ENCODE results near the gene SUSD6. TPM values are rescaled to one million over a fixed set of nuclear protein-coding genes. Genes with fewer than 3 reads are reported as not detected.
A peak's percentile ranks its signal among the peaks of the same experiment; 100 is the strongest.

Gene SUSD6
- total and polyA plus RNA-seq, 4 donors: 16.0 to 75.1 (median 61.0) TPM

DNA sequence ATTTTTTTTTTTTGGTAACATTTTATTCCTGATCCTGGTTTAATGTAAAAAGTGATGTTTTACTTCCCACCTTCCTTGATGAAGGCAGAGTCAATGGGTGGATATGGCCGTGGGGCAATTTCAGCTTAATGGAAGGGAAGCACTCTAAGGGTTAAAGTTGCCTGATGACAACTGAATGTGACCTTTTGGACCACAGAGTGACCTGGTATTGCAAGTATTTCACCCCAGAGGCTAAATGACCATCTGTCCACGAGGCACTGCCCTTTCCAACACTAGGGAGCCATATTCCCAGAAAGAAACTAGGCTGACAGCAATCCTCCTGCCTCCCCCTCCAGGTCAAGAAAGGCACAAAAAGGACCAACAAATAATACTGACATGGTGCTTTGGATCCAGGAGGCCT is 41.5 kb upstream of the SUSD6 start:
- peaks cover 0 to 12% (median 0%) of the 10 kb centered on the region in 4 donors for H3K9me3 ChIP-seq (ENCODE audit: control insufficient read depth in 4 of 4, insufficient read depth in 3 of 4, low read length in 3 of 4)
- no peak for ATAC-seq (ENCODE audit: insufficient read depth, low FRiP score)
- peaks cover 0 to 30% (median 7%) of the 10 kb centered on the region in 5 donors for H3K4me1 ChIP-seq (ENCODE audit: control insufficient read depth in 5 of 5, insufficient read depth in 5 of 5, low read length in 5 of 5)
- 56% methylated on average over 2 of the region's 2 CpGs for WGBS, 2 donors
- H3K4me3 ChIP-seq: no peak overlapping the region
- TF ChIP-seq, protein P1, sequence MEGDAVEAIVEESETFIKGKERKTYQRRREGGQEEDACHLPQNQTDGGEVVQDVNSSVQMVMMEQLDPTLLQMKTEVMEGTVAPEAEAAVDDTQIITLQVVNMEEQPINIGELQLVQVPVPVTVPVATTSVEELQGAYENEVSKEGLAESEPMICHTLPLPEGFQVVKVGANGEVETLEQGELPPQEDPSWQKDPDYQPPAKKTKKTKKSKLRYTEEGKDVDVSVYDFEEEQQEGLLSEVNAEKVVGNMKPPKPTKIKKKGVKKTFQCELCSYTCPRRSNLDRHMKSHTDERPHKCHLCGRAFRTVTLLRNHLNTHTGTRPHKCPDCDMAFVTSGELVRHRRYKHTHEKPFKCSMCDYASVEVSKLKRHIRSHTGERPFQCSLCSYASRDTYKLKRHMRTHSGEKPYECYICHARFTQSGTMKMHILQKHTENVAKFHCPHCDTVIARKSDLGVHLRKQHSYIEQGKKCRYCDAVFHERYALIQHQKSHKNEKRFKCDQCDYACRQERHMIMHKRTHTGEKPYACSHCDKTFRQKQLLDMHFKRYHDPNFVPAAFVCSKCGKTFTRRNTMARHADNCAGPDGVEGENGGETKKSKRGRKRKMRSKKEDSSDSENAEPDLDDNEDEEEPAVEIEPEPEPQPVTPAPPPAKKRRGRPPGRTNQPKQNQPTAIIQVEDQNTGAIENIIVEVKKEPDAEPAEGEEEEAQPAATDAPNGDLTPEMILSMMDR (IDR thresholded peaks at IDR 0.05; ENCODE audit: control extremely low read depth, extremely low read depth): no peak
- H3K36me3 ChIP-seq (ENCODE audit: control insufficient read depth in 4 of 4, insufficient read depth in 4 of 4, low read length in 4 of 4): no peaks in the 10 kb centered on the region
- peaks cover 20 to 77% (median 73%) of the 10 kb centered on the region in 3 donors for H3K27me3 ChIP-seq (ENCODE audit: control insufficient read depth in 3 of 3, insufficient read depth in 3 of 3, low read length in 2 of 3)
- DNase-seq: no peak
- no peak overlapping the region for H3K9ac ChIP-seq (ENCODE audit: insufficient read depth in 1 of 2, low read length in 2 of 2)
- no peak overlapping the region for H3K27ac ChIP-seq (ENCODE audit: low read depth in 1 of 2, low read length in 1 of 2)

DNA sequence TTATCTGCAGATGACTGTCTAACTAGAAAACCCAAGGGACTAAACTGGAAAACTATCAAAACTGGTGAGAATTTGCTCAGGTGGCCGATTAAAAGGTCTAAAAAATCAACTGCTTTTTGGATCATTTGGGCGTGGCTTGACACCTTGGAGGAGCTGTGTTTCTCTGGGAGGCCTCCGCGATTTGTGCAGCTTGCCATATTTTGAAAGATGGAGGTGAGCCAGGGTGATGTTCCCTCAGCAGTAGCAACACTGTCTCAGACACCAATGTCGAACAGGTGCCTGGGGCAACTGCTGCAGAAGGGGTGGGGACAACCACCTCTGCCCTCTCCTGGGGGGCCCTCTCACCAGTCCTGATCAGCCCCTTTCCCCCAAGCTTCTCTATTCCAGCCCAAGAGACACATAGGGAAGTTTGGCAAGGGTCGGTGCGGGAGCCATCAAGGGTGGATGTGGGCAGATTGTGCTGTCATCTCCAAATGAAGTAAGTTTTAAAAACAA is 40.5 kb upstream of the SUSD6 start:
- Histone ChIP-seq H3K27me3 (ENCODE audit: control insufficient read depth in 3 of 3, insufficient read depth in 3 of 3, low read length in 2 of 3) (peaks cover 20 to 74% (median 74%) of the 10 kb centered on the region in 3 donors), H3K4me3 (no peak overlapping the region), H3K9me3 (ENCODE audit: control insufficient read depth in 4 of 4, insufficient read depth in 3 of 4, low read length in 3 of 4) (peaks cover 0 to 12% (median 0%) of the 10 kb centered on the region in 4 donors), H3K4me1 (ENCODE audit: control insufficient read depth in 5 of 5, insufficient read depth in 5 of 5, low read length in 5 of 5) (peaks cover 0 to 30% (median 7%) of the 10 kb centered on the region in 5 donors), H3K27ac (ENCODE audit: low read depth in 1 of 2, low read length in 1 of 2) (no peak overlapping the region), H3K36me3 (ENCODE audit: control insufficient read depth in 4 of 4, insufficient read depth in 4 of 4, low read length in 4 of 4) (no peaks in the 10 kb centered on the region), H3K9ac (ENCODE audit: insufficient read depth in 1 of 2, low read length in 2 of 2) (no peak overlapping the region)
- 73 to 85% methylated on average over 7 of the region's 7 CpGs for WGBS, 2 donors
- DNase-seq (no peak), ATAC-seq (ENCODE audit: insufficient read depth, low FRiP score) (no peak)
- TF ChIP-seq, protein P1 (IDR thresholded peaks at IDR 0.05; ENCODE audit: control extremely low read depth, extremely low read depth): no peak

DNA sequence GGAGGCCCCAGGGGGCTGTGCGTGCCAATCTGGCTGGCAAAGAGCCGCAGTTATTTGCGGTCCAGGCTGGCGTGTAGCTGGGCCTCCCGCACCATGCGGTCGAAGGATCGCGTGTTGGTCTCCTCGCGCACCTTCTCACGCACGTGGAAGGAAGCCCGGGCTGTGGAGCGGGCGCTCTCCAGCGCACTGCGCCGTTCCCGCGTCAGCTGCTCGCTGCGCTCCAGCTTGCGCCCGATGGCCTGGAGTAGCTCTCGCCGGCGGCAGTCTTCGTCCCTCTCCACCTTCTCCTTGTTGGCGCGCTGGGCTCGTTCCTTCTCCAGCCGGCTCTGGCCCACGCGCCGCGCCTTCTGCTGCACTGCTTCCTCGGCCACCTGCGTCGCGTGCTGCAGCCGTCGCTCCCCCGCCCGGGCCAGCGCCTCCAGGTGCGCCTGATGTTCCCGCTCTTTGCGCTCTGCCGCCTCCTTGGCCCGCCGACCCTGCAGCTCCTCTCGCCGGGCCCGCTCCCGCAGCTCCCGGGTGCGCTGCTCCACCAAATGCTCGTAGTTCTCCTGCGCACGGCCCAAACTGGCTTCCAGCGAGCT is 39.9 kb upstream of the SUSD6 start:
- H3K9me3 ChIP-seq (ENCODE audit: control insufficient read depth in 4 of 4, insufficient read depth in 3 of 4, low read length in 3 of 4): peaks cover 0 to 12% (median 0%) of the 10 kb centered on the region in 4 donors
- no peak overlapping the region for H3K27ac ChIP-seq (ENCODE audit: low read depth in 1 of 2, low read length in 1 of 2)
- peaks cover 20 to 75% (median 72%) of the 10 kb centered on the region in 3 donors for H3K27me3 ChIP-seq (ENCODE audit: control insufficient read depth in 3 of 3, insufficient read depth in 3 of 3, low read length in 2 of 3)
- WGBS, 2 donors: 17 to 18% methylated on average over 55 to 62 of the region's 62 CpGs
- peak in 1 of 3 donors; percentile 32 for DNase-seq
- no peaks in the 10 kb centered on the region for H3K36me3 ChIP-seq (ENCODE audit: control insufficient read depth in 4 of 4, insufficient read depth in 4 of 4, low read length in 4 of 4)
- ATAC-seq (ENCODE audit: insufficient read depth, low FRiP score): no peak
- no peak overlapping the region for H3K4me3 ChIP-seq
- H3K4me1 ChIP-seq (ENCODE audit: control insufficient read depth in 5 of 5, insufficient read depth in 5 of 5, low read length in 5 of 5): peaks cover 0 to 30% (median 7%) of the 10 kb centered on the region in 5 donors
- H3K9ac ChIP-seq (ENCODE audit: insufficient read depth in 1 of 2, low read length in 2 of 2): no peak overlapping the region
- TF ChIP-seq, protein P1 (IDR thresholded peaks at IDR 0.05; ENCODE audit: control extremely low read depth, extremely low read depth): no peak
